GM19023 (cell line): Measurements from ENCODE around the gene PICALM.

Experiments
- ATAC-seq: cut with Tn5 transposase; IDR thresholded peaks from one replicate; pipeline ENCODE4 v1.9.1; 2021; ENCODE audit warnings: mild to moderate bottlenecking, moderate library complexity; ENCODE audit not compliant: unreplicated experiment

PICALM gene

GRCh38 chr11:86079421-86079820, 10.5 kb upstream of the PICALM start:
- ATAC-seq: no peak

GRCh38 chr11:86073948-86074347, 5.1 kb upstream of the PICALM start:
- no peak for ATAC-seq

GRCh38 chr11:86072211-86072610, 3.3 kb upstream of the PICALM start:
- no peak for ATAC-seq

GRCh38 chr11:86070142-86071056, 1.5 kb upstream of the PICALM start:
- ATAC-seq: no peak

GRCh38 chr11:86069408-86070101, 671 bp upstream of the PICALM start:
- no peak for ATAC-seq

GRCh38 chr11:86068138-86068871, 579 bp downstream of the PICALM start:
- peak; percentile 12 for ATAC-seq

GRCh38 chr11:86067851-86068137, 1.1 kb downstream of the PICALM start:
- no peak for ATAC-seq

- ATAC-seq: no peak
These were observed 1.7 kb downstream of the PICALM start for GRCh38 chr11:86067009-86067850.

- ATAC-seq: no peak
These were observed 2.3 kb downstream of the PICALM start for GRCh38 chr11:86066657-86067008.

- no peak for ATAC-seq
These were observed 2.9 kb downstream of the PICALM start for GRCh38 chr11:86066033-86066432.

GRCh38 chr11:86064220-86064803, 4.6 kb downstream of the PICALM start:
- ATAC-seq: no peak

GRCh38 chr11:86063536-86063935, 5.3 kb downstream of the PICALM start:
- no peak for ATAC-seq

GRCh38 chr11:86062719-86063118, 6.2 kb downstream of the PICALM start:
- no peak for ATAC-seq

GRCh38 chr11:86061483-86062205, 7.2 kb downstream of the PICALM start:
- no peak for ATAC-seq

GRCh38 chr11:86060544-86060943, 8.3 kb downstream of the PICALM start:
- ATAC-seq: no peak

GRCh38 chr11:86058360-86058759, 10.5 kb downstream of the PICALM start:
- no peak for ATAC-seq

GRCh38 chr11:86056351-86056854, 12.5 kb downstream of the PICALM start:
- ATAC-seq: no peak

- ATAC-seq: no peak
These were observed 15.9 kb downstream of the PICALM start for GRCh38 chr11:86052693-86053641.
